ENCODE results near the gene FYTTD1.

GRCh38 chr3:197733042-197733441, 16.6 kb upstream of the FYTTD1 start:
- TF ChIP-seq L3MBTL2 (conservative IDR thresholded peaks at IDR 0.05): no peak
- no peak for TF ChIP-seq SP1 (IDR thresholded peaks at IDR 0.05)
- TF ChIP-seq SUZ12 (IDR thresholded peaks at IDR 0.05): no peak
- no peak for TF ChIP-seq NFRKB (IDR thresholded peaks at IDR 0.05)
- no peak for TF ChIP-seq TARDBP (IDR thresholded peaks at IDR 0.05)
- TF ChIP-seq FOXM1 (IDR thresholded peaks at IDR 0.05; ENCODE audit: borderline replicate concordance): no peak
- no peak for TF ChIP-seq ELF4 (IDR thresholded peaks at IDR 0.05)
- TF ChIP-seq FOXK2 (IDR thresholded peaks at IDR 0.05): no peak
- TF ChIP-seq ARNT (IDR thresholded peaks at IDR 0.05): no peak
